Activated gamma-delta T cell treated with anti-CD3 and anti-CD28 coated beads, Interleukin-2, amount 50 U/mL, for 16 hours (primary cell): ENCODE results near the gene CHRNA4.

ENCODE experiments used
- DNase-seq: peaks from one replicate; pipeline ENCODE4 v3.0.0-alpha.2; 2020; ENCODE audit warnings: low read depth

CHRNA4 gene

GRCh38 chr20:63320041-63320511 is 41.1 kb downstream of the CHRNA4 start:
- no peak for DNase-seq

GRCh38 chr20:63319164-63320040 is 41.7 kb downstream of the CHRNA4 start:
- DNase-seq = no peak

GRCh38 chr20:63318391-63319163 is 42.6 kb downstream of the CHRNA4 start:
- DNase-seq = no peak

GRCh38 chr20:63317601-63318291 is 43.4 kb downstream of the CHRNA4 start:
- DNase-seq = no peak

GRCh38 chr20:63317061-63317460 is 44.1 kb downstream of the CHRNA4 start:
- DNase-seq = no peak

- no peak for DNase-seq
Measured at GRCh38 chr20:63316502-63316921, 44.6 kb downstream of the CHRNA4 start.

- DNase-seq = no peak
Measured at GRCh38 chr20:63315731-63316491, 45.2 kb downstream of the CHRNA4 start.

GRCh38 chr20:63315240-63315689 is 45.9 kb downstream of the CHRNA4 start:
- DNase-seq = no peak

- no peak for DNase-seq
Measured at GRCh38 chr20:63314566-63315239, 46.4 kb downstream of the CHRNA4 start.

GRCh38 chr20:63314015-63314471 is 47.1 kb downstream of the CHRNA4 start:
- no peak for DNase-seq

- no peak for DNase-seq
Measured at GRCh38 chr20:63313349-63314014, 47.7 kb downstream of the CHRNA4 start.

- no peak for DNase-seq
Measured at GRCh38 chr20:63312690-63313348, 48.3 kb downstream of the CHRNA4 start.

- no peak for DNase-seq
Measured at GRCh38 chr20:63312273-63312672, 48.9 kb downstream of the CHRNA4 start.

GRCh38 chr20:63311833-63312243 is 49.3 kb downstream of the CHRNA4 start:
- DNase-seq = no peak

- no peak for DNase-seq
Measured at GRCh38 chr20:63311186-63311832, 49.8 kb downstream of the CHRNA4 start.

GRCh38 chr20:63310265-63310991 is 50.7 kb downstream of the CHRNA4 start:
- DNase-seq = no peak

GRCh38 chr20:63309261-63310071 is 51.7 kb downstream of the CHRNA4 start:
- DNase-seq = no peak
